SU-DHL-6 (cell line): ENCODE results near the gene VSTM4.

ENCODE experiments used
- H2AFZ ChIP-seq: fragments of 200-600 bp; sonication (generic); 2 replicates; pipeline ENCODE4 v1.6.1; 2014; ENCODE audit warnings: low read depth, mild to moderate bottlenecking, moderate library complexity, mixed read lengths, antibody characterized with exemption, low read length; ENCODE audit not compliant: severe bottlenecking
- H3F3A ChIP-seq: fragments of 200-600 bp; shearing (Covaris generic); 2 replicates; pipeline ENCODE4 v1.6.0; 2016; ENCODE audit warnings: antibody characterized with exemption, mild to moderate bottlenecking; ENCODE audit not compliant: insufficient read depth
- H3K27ac ChIP-seq: fragments of 200-600 bp; sonication (generic); 2 replicates; pipeline ENCODE4 v1.5.1; 2016; ENCODE audit warnings: low read depth, mild to moderate bottlenecking, low read length, moderate library complexity, mixed read lengths
- H3K27me3 ChIP-seq: fragments of 200-600 bp; sonication (generic), shearing (Covaris generic); 2 replicates; pipeline ENCODE4 v1.6.0; 2014; ENCODE audit warnings: mild to moderate bottlenecking, low read length
- H3K36me3 ChIP-seq: fragments of 200-600 bp; sonication (generic); 2 replicates; pipeline ENCODE4 v1.6.1; 2014; ENCODE audit warnings: mild to moderate bottlenecking, low read length, mixed read lengths
- H3K4me2 ChIP-seq: fragments of 300-600, 200-600 bp; shearing (Covaris generic), sonication (generic); 2 replicates; pipeline ENCODE4 v1.6.0; 2014; ENCODE audit warnings: low read length, low read depth, mild to moderate bottlenecking; ENCODE audit not compliant: poor library complexity, severe bottlenecking
- H3K4me3 ChIP-seq: fragments of 200-600 bp; sonication (generic); 2 replicates; pipeline ENCODE4 v1.5.1; 2014; ENCODE audit warnings: antibody characterized with exemption, low read length, mild to moderate bottlenecking, mixed read lengths; ENCODE audit not compliant: insufficient read depth, poor library complexity, severe bottlenecking
- H3K79me2 ChIP-seq: fragments of 200-600 bp; sonication (generic); 2 replicates; pipeline ENCODE4 v1.6.1; 2014; ENCODE audit warnings: mild to moderate bottlenecking, low read length, moderate library complexity; ENCODE audit not compliant: insufficient read depth
- H3K9ac ChIP-seq: fragments of 200-600 bp; sonication (generic); 2 replicates; pipeline ENCODE4 v1.7.0; 2014; ENCODE audit warnings: mild to moderate bottlenecking, low read length
- H3K9me2 ChIP-seq: fragments of 200-600 bp; sonication (generic); replicated peaks from 2 replicates; pipeline ENCODE4 v1.6.1; 2014; ENCODE audit warnings: low read length; ENCODE audit not compliant: insufficient read depth
- H3K9me3 ChIP-seq: fragments of 200-600 bp; sonication (generic); 2 replicates; pipeline ENCODE4 v1.6.1; 2014; ENCODE audit warnings: low read length, mixed read lengths; ENCODE audit not compliant: insufficient read depth
- H4K20me1 ChIP-seq: fragments of 200-600 bp; sonication (generic); 2 replicates; pipeline ENCODE4 v1.6.1; 2014; ENCODE audit warnings: low read depth, mild to moderate bottlenecking, antibody characterized with exemption, low read length, moderate library complexity, mixed read lengths
- EZH2phosphoT487 ChIP-seq: fragments of 200-600 bp; sonication (generic), shearing (Covaris generic); conservative IDR thresholded peaks from 2 replicates; pipeline ENCODE4 v1.6.1; 2018; ENCODE audit warnings: mild to moderate bottlenecking, antibody characterized with exemption, low read length, moderate library complexity, mixed read lengths
- TF ChIP-seq, protein P1 (sequence below): fragments of 200-600 bp; sonication (generic); IDR thresholded peaks from one replicate; pipeline ENCODE4 v1.5.1; 2017; ENCODE audit warnings: antibody characterized with exemption, mild to moderate bottlenecking, low read length, moderate library complexity; ENCODE audit not compliant: insufficient read depth, poor library complexity, severe bottlenecking

The VSTM4 gene

DNA sequence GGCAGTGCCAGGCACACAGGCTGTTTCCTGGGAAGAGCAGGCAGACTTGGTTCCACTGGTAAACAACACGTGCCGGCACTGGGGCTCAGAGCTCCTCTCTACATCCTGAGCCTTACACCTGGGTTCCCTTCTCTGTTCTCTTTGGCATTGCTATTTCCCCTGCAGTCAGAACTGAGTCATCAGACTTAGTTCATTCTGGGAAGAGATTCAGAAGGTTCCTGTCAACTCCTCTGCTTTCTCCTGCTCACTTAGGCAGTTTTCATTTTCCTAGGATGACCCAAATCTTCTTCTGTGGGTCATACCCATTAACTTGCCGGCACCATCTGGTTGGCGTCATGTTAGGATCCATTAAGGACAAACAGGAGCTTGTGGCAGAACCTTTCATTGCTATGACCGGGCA lies 142.3 kb downstream of the VSTM4 start:
- Histone ChIP-seq H3K4me2 (no peak overlapping the region), H3K9ac (no peak overlapping the region), H3F3A (no peaks in the 10 kb centered on the region), H3K9me3 (no peaks in the 10 kb centered on the region), H3K4me3 (no peak overlapping the region), H3K27ac (no peak overlapping the region), H4K20me1 (no peaks in the 10 kb centered on the region), H3K79me2 (no peaks in the 10 kb centered on the region), H2AFZ (no peak overlapping the region), H3K9me2 (no peaks in the 10 kb centered on the region), H3K36me3 (0 out of 2 replicates have a peak, but pooled peaks cover 6% of the 10 kb centered on the region), H3K27me3 (no peaks in the 10 kb centered on the region)
- TF ChIP-seq, protein P1, sequence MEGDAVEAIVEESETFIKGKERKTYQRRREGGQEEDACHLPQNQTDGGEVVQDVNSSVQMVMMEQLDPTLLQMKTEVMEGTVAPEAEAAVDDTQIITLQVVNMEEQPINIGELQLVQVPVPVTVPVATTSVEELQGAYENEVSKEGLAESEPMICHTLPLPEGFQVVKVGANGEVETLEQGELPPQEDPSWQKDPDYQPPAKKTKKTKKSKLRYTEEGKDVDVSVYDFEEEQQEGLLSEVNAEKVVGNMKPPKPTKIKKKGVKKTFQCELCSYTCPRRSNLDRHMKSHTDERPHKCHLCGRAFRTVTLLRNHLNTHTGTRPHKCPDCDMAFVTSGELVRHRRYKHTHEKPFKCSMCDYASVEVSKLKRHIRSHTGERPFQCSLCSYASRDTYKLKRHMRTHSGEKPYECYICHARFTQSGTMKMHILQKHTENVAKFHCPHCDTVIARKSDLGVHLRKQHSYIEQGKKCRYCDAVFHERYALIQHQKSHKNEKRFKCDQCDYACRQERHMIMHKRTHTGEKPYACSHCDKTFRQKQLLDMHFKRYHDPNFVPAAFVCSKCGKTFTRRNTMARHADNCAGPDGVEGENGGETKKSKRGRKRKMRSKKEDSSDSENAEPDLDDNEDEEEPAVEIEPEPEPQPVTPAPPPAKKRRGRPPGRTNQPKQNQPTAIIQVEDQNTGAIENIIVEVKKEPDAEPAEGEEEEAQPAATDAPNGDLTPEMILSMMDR, result no peak
- no peak for TF ChIP-seq EZH2phosphoT487

GRCh38 chr10:48970654-48971053 lies 144.7 kb downstream of the VSTM4 start:
- H2AFZ ChIP-seq, result no peak overlapping the region
- H3K9ac ChIP-seq, result no peak overlapping the region
- no peaks in the 10 kb centered on the region for H3K27me3 ChIP-seq
- H3K9me3 ChIP-seq, result no peaks in the 10 kb centered on the region
- H3K4me3 ChIP-seq, result no peak overlapping the region
- TF ChIP-seq, protein P1, result no peak
- TF ChIP-seq EZH2phosphoT487, result no peak
- H3K4me2 ChIP-seq, result no peak overlapping the region
- H3K36me3 ChIP-seq, result 0 out of 2 replicates have a peak, but pooled peaks cover 6% of the 10 kb centered on the region
- H4K20me1 ChIP-seq, result no peaks in the 10 kb centered on the region
- no peaks in the 10 kb centered on the region for H3K79me2 ChIP-seq
- H3F3A ChIP-seq, result no peaks in the 10 kb centered on the region
- H3K27ac ChIP-seq, result no peak overlapping the region
- no peaks in the 10 kb centered on the region for H3K9me2 ChIP-seq

GRCh38 chr10:48970046-48970445 lies 145.3 kb downstream of the VSTM4 start:
- no peak overlapping the region for H3K4me2 ChIP-seq
- 0 out of 2 replicates have a peak, but pooled peaks cover 6% of the 10 kb centered on the region for H3K36me3 ChIP-seq
- H3K9me2 ChIP-seq, result no peaks in the 10 kb centered on the region
- H3K27ac ChIP-seq, result no peak overlapping the region
- no peaks in the 10 kb centered on the region for H3F3A ChIP-seq
- no peaks in the 10 kb centered on the region for H3K9me3 ChIP-seq
- H3K4me3 ChIP-seq, result no peak overlapping the region
- no peak overlapping the region for H2AFZ ChIP-seq
- no peaks in the 10 kb centered on the region for H3K27me3 ChIP-seq
- no peaks in the 10 kb centered on the region for H4K20me1 ChIP-seq
- H3K79me2 ChIP-seq, result no peaks in the 10 kb centered on the region
- no peak overlapping the region for H3K9ac ChIP-seq
- TF ChIP-seq, protein P1, result no peak
- no peak for TF ChIP-seq EZH2phosphoT487
